H1 (cell line): Measurements from ENCODE around the gene YPEL2. TPM values are rescaled to one million over a fixed set of nuclear protein-coding genes. Genes with fewer than 3 reads are reported as not detected.
A peak's percentile ranks its signal among the peaks of the same experiment; 100 is the strongest.

Experiments
- CTCF ChIA-PET: fragments of 300-600 bp; sonication (Branson Sonifier 250); formaldehyde crosslinking; loops from one replicate; lab custom pipeline; 2021; ENCODE audit not compliant: partially characterized antibody; lab: Charles Lee
- POLR2A ChIA-PET: fragments of 300-600 bp; sonication (Branson Sonifier 250); formaldehyde crosslinking; loops from one replicate; lab custom pipeline; 2021; ENCODE audit warnings: inconsistent platforms; ENCODE audit not compliant: partially characterized antibody; lab: Charles Lee
- DNase-seq, 2 experiments: peaks; one replicate each; pipeline versions ENCODE4 v3.0.0 to v3.0.0-alpha.2; 2010 to 2022; ENCODE audit warnings: low spot score in 2 of 2, low read depth in 1 of 2, mixed read lengths in 1 of 2
- FAIRE-seq: peaks from 2 replicates; lab custom pipeline; 2011; peaks lifted over from hg19 to GRCh38; lab: Jason Lieb, UNC
- H2AFZ ChIP-seq: 2 replicates; pipeline ENCODE4 v1.8.1; 2012; ENCODE audit warnings: low read length, inconsistent platforms
- H2AK5ac ChIP-seq: 2 replicates; pipeline ENCODE4 v1.6.1; 2013; ENCODE audit warnings: low read depth, low read length
- H2BK120ac ChIP-seq: replicated peaks from 2 replicates; pipeline ENCODE3; 2013; ENCODE audit warnings: low read depth, low read length, inconsistent platforms
- H2BK12ac ChIP-seq: 2 replicates; pipeline ENCODE4 v1.6.1; 2013; ENCODE audit warnings: low read depth, low read length
- H2BK15ac ChIP-seq: 2 replicates; pipeline ENCODE4 v1.6.1; 2013; ENCODE audit warnings: low read length
- H2BK20ac ChIP-seq: 2 replicates; pipeline ENCODE4 v1.6.1; 2013; ENCODE audit warnings: low read length
- H2BK5ac ChIP-seq: 2 replicates; pipeline ENCODE4 v1.6.1; 2013; ENCODE audit warnings: low read depth, low read length
- H3K14ac ChIP-seq: 2 replicates; pipeline ENCODE4 v1.6.1; 2013; ENCODE audit warnings: inconsistent platforms; ENCODE audit not compliant: insufficient read length
- H3K18ac ChIP-seq: 2 replicates; pipeline ENCODE4 v1.6.1; 2013; ENCODE audit warnings: low read length; ENCODE audit errors: extremely low read depth
- H3K23ac ChIP-seq: 2 replicates; pipeline ENCODE4 v1.6.1; 2013; ENCODE audit warnings: inconsistent platforms; ENCODE audit not compliant: insufficient read length
- H3K23me2 ChIP-seq: 2 replicates; pipeline ENCODE4 v1.6.1; 2013; ENCODE audit warnings: low read depth, low read length
- H3K27ac ChIP-seq: 2 replicates; pipeline ENCODE4 v1.6.1; 2011; ENCODE audit warnings: low read depth, low read length, inconsistent platforms
- H3K27me3 ChIP-seq, 4 experiments: replicated peaks in 1 of 4; 1 replicate in 1 of 4; 2 replicates in 3 of 4; pipeline versions ENCODE4 v1.6.1 to v1.8.1; 2011 to 2013; ENCODE audit warnings: low read length in 3 of 4, mild to moderate bottlenecking in 3 of 4, inconsistent platforms in 2 of 4, mixed read lengths in 2 of 4, moderate library complexity in 1 of 4; ENCODE audit not compliant: control insufficient read depth in 3 of 4, insufficient read depth in 3 of 4; ENCODE audit errors: extremely low read depth in 1 of 4
- H3K36me3 ChIP-seq, 4 experiments: 2 replicates each; pipeline versions ENCODE4 v1.6.1 to v1.8.1; 2011 to 2013; ENCODE audit warnings: mild to moderate bottlenecking in 4 of 4, low read length in 3 of 4, moderate library complexity in 2 of 4, control low read depth in 1 of 4, inconsistent platforms in 1 of 4; ENCODE audit not compliant: insufficient read depth in 4 of 4, control insufficient read depth in 2 of 4
- H3K4ac ChIP-seq: replicated peaks from 2 replicates; pipeline ENCODE3; 2013; ENCODE audit warnings: low read length, low read depth, mixed read lengths, inconsistent platforms; ENCODE audit not compliant: insufficient read length
- H3K4me1 ChIP-seq, 4 experiments: replicated peaks in 1 of 4; 1 replicate in 1 of 4; 2 replicates in 3 of 4; pipeline versions ENCODE4 v1.6.1 to v1.8.1; 2011 to 2013; ENCODE audit warnings: low read length in 3 of 4, inconsistent platforms in 2 of 4, mixed read lengths in 1 of 4; ENCODE audit not compliant: insufficient read depth in 4 of 4, control insufficient read depth in 3 of 4
- H3K4me2 ChIP-seq, 2 experiments: 2 replicates each; pipeline versions ENCODE4 v1.6.1 to v1.8.1; 2011 to 2013; ENCODE audit warnings: low read depth in 2 of 2, low read length in 2 of 2, control low read depth in 1 of 2, inconsistent platforms in 1 of 2, mild to moderate bottlenecking in 1 of 2; ENCODE audit not compliant: insufficient read depth in 1 of 2
- H3K4me3 ChIP-seq, 4 experiments: fragments of 200-600, 300-600 bp in 1 of 4; sonication (generic), shearing (Covaris generic), sonication (Bioruptor Twin) in 1 of 4; 2 replicates each; pipeline versions ENCODE4 v1.5.1 to v1.8.1; 2011 to 2016; ENCODE audit warnings: low read length in 4 of 4, low read depth in 3 of 4, control low read depth in 2 of 4, inconsistent platforms in 2 of 4, mild to moderate bottlenecking in 2 of 4, mixed read lengths in 1 of 4, moderate library complexity in 1 of 4; ENCODE audit not compliant: insufficient read depth in 2 of 4; ENCODE audit errors: extremely low read depth in 1 of 4
- H3K56ac ChIP-seq: replicated peaks from 2 replicates; pipeline ENCODE3; 2013; ENCODE audit warnings: low read depth, mild to moderate bottlenecking, mixed read lengths, low read length, inconsistent platforms; ENCODE audit not compliant: insufficient read length
- H3K79me1 ChIP-seq: 2 replicates; pipeline ENCODE4 v1.6.1; 2013; ENCODE audit warnings: low read depth, low read length, control low read depth
- H3K79me2 ChIP-seq, 2 experiments: 2 replicates each; pipeline versions ENCODE4 v1.6.1 to v1.8.1; 2012 to 2013; ENCODE audit warnings: low read length in 2 of 2, mild to moderate bottlenecking in 2 of 2, inconsistent platforms in 1 of 2; ENCODE audit not compliant: insufficient read depth in 2 of 2, control insufficient read depth in 1 of 2
- H3K9ac ChIP-seq, 4 experiments: replicated peaks in 1 of 4; 1 replicate in 1 of 4; 2 replicates in 3 of 4; pipeline versions ENCODE4 v1.6.1 to v1.8.1; 2011 to 2013; ENCODE audit warnings: low read depth in 3 of 4, low read length in 3 of 4, control low read depth in 2 of 4, mild to moderate bottlenecking in 2 of 4, moderate library complexity in 2 of 4, inconsistent platforms in 1 of 4; ENCODE audit errors: extremely low read depth in 1 of 4
- H3K9me3 ChIP-seq, 2 experiments: 2 replicates each; pipeline versions ENCODE4 v1.6.1 to v1.8.1; 2012 to 2013; ENCODE audit warnings: mild to moderate bottlenecking in 2 of 2, moderate library complexity in 2 of 2, control low read depth in 1 of 2, inconsistent platforms in 1 of 2, low read depth in 1 of 2, low read length in 1 of 2, mixed read lengths in 1 of 2; ENCODE audit not compliant: insufficient read depth in 2 of 2
- H4K20me1 ChIP-seq, 2 experiments: replicated peaks in 1 of 2; 2 replicates each; pipeline versions ENCODE3 to v1.8.1; 2011 to 2013; ENCODE audit warnings: inconsistent platforms in 2 of 2, low read length in 2 of 2, mild to moderate bottlenecking in 1 of 2; ENCODE audit not compliant: insufficient read depth in 2 of 2, control insufficient read depth in 1 of 2
- H4K5ac ChIP-seq: 2 replicates; pipeline ENCODE4 v1.6.1; 2013; ENCODE audit warnings: low read length, low read depth, mixed read lengths, inconsistent platforms; ENCODE audit not compliant: insufficient read length
- H4K8ac ChIP-seq: 2 replicates; pipeline ENCODE4 v1.8.0; 2013; ENCODE audit warnings: mild to moderate bottlenecking, moderate library complexity, low read length, inconsistent platforms; ENCODE audit not compliant: insufficient read depth; ENCODE audit errors: extremely low read depth
- H4K91ac ChIP-seq: replicated peaks from 2 replicates; pipeline ENCODE3; 2013; ENCODE audit warnings: low read length, mixed read lengths, inconsistent platforms; ENCODE audit not compliant: insufficient read length
- CHD1 ChIP-seq: IDR thresholded peaks from 2 replicates; pipeline ENCODE4 v1.6.1; 2012; ENCODE audit warnings: low read depth, low read length, improper control_type of control experiment
- CHD2 ChIP-seq: IDR thresholded peaks from 2 replicates; pipeline ENCODE4 v1.6.1; 2012; ENCODE audit warnings: low read length, improper control_type of control experiment
- GABPA ChIP-seq: IDR thresholded peaks from 2 replicates; pipeline ENCODE4 v1.6.1; 2011; ENCODE audit warnings: mild to moderate bottlenecking, low read length, moderate library complexity, borderline replicate concordance; ENCODE audit not compliant: insufficient read depth
- JUN ChIP-seq: IDR thresholded peaks from 2 replicates; pipeline ENCODE4 v1.6.1; 2011; ENCODE audit warnings: low read depth, mild to moderate bottlenecking, improper control_type of control experiment, low read length
- MAX ChIP-seq: IDR thresholded peaks from 2 replicates; pipeline ENCODE4 v1.6.1; 2012; ENCODE audit warnings: inconsistent platforms
- POU5F1 ChIP-seq: IDR thresholded peaks from 2 replicates; pipeline ENCODE4 v1.6.1; 2011; ENCODE audit warnings: low read depth, mild to moderate bottlenecking, low read length, moderate library complexity
- RAD21 ChIP-seq, 2 experiments: IDR thresholded peaks in 1 of 2; conservative IDR thresholded peaks in 1 of 2; 2 replicates each; pipeline ENCODE4 v1.6.1; 2011; ENCODE audit warnings: low read depth in 2 of 2, low read length in 2 of 2, improper control_type of control experiment in 1 of 2, inconsistent platforms in 1 of 2, mild to moderate bottlenecking in 1 of 2, moderate library complexity in 1 of 2
- SAP30 ChIP-seq: fragments of 300-600 bp; sonication (generic); IDR thresholded peaks from 2 replicates; pipeline ENCODE4 v1.7.1; 2012; ENCODE audit warnings: low read length, moderate library complexity, mild to moderate bottlenecking, inconsistent platforms; ENCODE audit not compliant: insufficient read depth, insufficient replicate concordance
- SIX5 ChIP-seq: IDR thresholded peaks from 2 replicates; pipeline ENCODE4 v1.6.1; 2011; ENCODE audit warnings: mild to moderate bottlenecking, low read depth, low read length
- SP2 ChIP-seq: IDR thresholded peaks from 2 replicates; pipeline ENCODE4 v1.6.1; 2012; ENCODE audit warnings: mild to moderate bottlenecking, low read length, inconsistent platforms
- TAF1 ChIP-seq: IDR thresholded peaks from 2 replicates; pipeline ENCODE4 v1.6.1; 2011; ENCODE audit warnings: mild to moderate bottlenecking, low read depth, low read length
- TBP ChIP-seq: IDR thresholded peaks from 2 replicates; pipeline ENCODE4 v1.6.1; 2011; ENCODE audit warnings: low read depth, low read length, improper control_type of control experiment
- TEAD4 ChIP-seq: IDR thresholded peaks from 2 replicates; pipeline ENCODE4 v1.6.1; 2012; ENCODE audit warnings: low read depth, low read length, inconsistent platforms, mixed read lengths
- WGBS, 2 experiments: shearing (Covaris generic) in 1 of 2; methylation state at CpG; one replicate each; pipeline versions ENCODE4 v1.1.6 to v1.1.7; 2013 to 2015; ENCODE audit warnings: low lambda C conversion rate in 2 of 2, mixed read lengths in 2 of 2, inconsistent platforms in 1 of 2, low coverage in 1 of 2, missing lambda C conversion rate in 1 of 2; ENCODE audit not compliant: insufficient replicate concordance in 2 of 2, insufficient coverage in 1 of 2, insufficient read length in 1 of 2; ENCODE audit errors: extremely low coverage in 1 of 2, missing lambda C conversion rate in 1 of 2; 5-methylcytosine and 5-hydroxymethylcytosine counted together
- polyA plus RNA-seq, 7 experiments: library from polyadenylated mRNA; depleted of rRNA in 3 of 7; stranded (reverse) in 5 of 7; unstranded in 2 of 7; fragments of >200 nt in 5 of 7; fragments of 200-250 nt in 2 of 7; gene quantifications; 1 replicate in 5 of 7; 2 replicates in 1 of 7; 4 replicates in 1 of 7; pipeline versions ENCODE4 v1.2.1 to v1.2.3, GENCODE V29; 2011 to 2013; ENCODE audit warnings: missing spikeins in 2 of 7, mixed read lengths in 2 of 7
- total RNA-seq: library from RNA; stranded (reverse); fragmentation: NEBNext Ultra II Directional; extraction: Animal tissue kit (Norgen Biotek cat#: 25700); gene quantifications from 2 replicates; pipeline ENCODE4 v1.2.1, GENCODE V29; 2021

The YPEL2 gene
- total and polyA plus RNA-seq, 2 of the 8 experiments (the other 6 are each of a cell fraction or from before 2014, with no cell fraction given), result 1.6 to 3.5 TPM

GRCh38 chr17:59328601-59329000 is 2.9 kb upstream of the YPEL2 start:
- peak overlapping the region; percentile 75; the same call in 1 of the 2 replicates for H2AFZ ChIP-seq
- DNase-seq, result no peak
- TF ChIP-seq CHD1, result no peak
- TF ChIP-seq SIX5, result no peak
- no peak for TF ChIP-seq SP2
- no peak for TF ChIP-seq JUN
- no peak for TF ChIP-seq MAX
- no peak for TF ChIP-seq TBP
- TF ChIP-seq POU5F1, result no peak
- TF ChIP-seq GABPA, result no peak
- TF ChIP-seq CHD2, result no peak
- no peak for TF ChIP-seq SAP30
- no peak for TF ChIP-seq RAD21 (IDR thresholded peaks at IDR 0.05 in 1 of 2, conservative IDR thresholded peaks at IDR 0.05 in 1 of 2; ENCODE audit: low read depth in 2 of 2, low read length in 2 of 2)
- TF ChIP-seq TEAD4, result no peak
- TF ChIP-seq TAF1, result no peak

More at GRCh38 chr17:59328601-59329000, 2.9 kb upstream of the YPEL2 start:
- H2BK12ac ChIP-seq, result no peak overlapping the region
- H3K23ac ChIP-seq, result no peak overlapping the region
- H3K56ac ChIP-seq, result no peak overlapping the region
- H3K14ac ChIP-seq, result no peak overlapping the region
- no peak overlapping the region; the same call in 1 of the 2 replicates for H2BK5ac ChIP-seq
- CTCF ChIA-PET, result interaction anchor here (1.8 to 10.4 kb wide), 8 partner anchors 10 to 122 kb away, joined by 8 to 104 read pairs (median 22); no protein-coding TSS in a partner anchor
- no peak overlapping the region for H2AK5ac ChIP-seq
- POLR2A ChIA-PET, result interaction anchor here (1.4 kb wide), 1 partner anchor 76 kb away, joined by 3 read pairs; no protein-coding TSS in a partner anchor
- no peaks in the 10 kb centered on the region for H3K9me3 ChIP-seq
- H2BK120ac ChIP-seq, result peak overlapping the region; percentile 28
- H2BK20ac ChIP-seq, result 0 out of 2 replicates have a peak overlapping the region, but pooled peaks have one; percentile 9
- no peak overlapping the region for H4K5ac ChIP-seq
- H3K79me2 ChIP-seq, result no peaks in the 10 kb centered on the region
- H4K91ac ChIP-seq, result no peak overlapping the region
- no peak overlapping the region for H2BK15ac ChIP-seq
- no peaks in the 10 kb centered on the region for H3K36me3 ChIP-seq
- no peak overlapping the region for H3K27ac ChIP-seq
- H3K4ac ChIP-seq, result no peak overlapping the region
- H3K9ac ChIP-seq, result no peak overlapping the region
- no peak overlapping the region; a peak in 1 of 8 replicates for H3K4me3 ChIP-seq
- H3K4me2 ChIP-seq, result no peak overlapping the region
- H3K4me1 ChIP-seq, result peaks cover 10 to 19% (median 14%) of the 10 kb centered on the region in 4 experiments; a peak in 6 of 7 replicates
- no peak for FAIRE-seq
- WGBS, 2 experiments, result 86% methylated on average over 2 of the region's 2 CpGs; no CpG with 5 or more reads in 1 of the 2 experiments
- H3K18ac ChIP-seq, result peak overlapping the region; percentile 32; the same call in 1 of the 2 replicates
- peaks cover 1 to 13% (median 9%) of the 10 kb centered on the region in 4 experiments; a peak in 6 of 7 replicates for H3K27me3 ChIP-seq
- no peak overlapping the region for H4K8ac ChIP-seq
- H4K20me1 ChIP-seq, result peaks cover 0 to 4% of the 10 kb centered on the region in 2 experiments
- peaks cover 9% of the 10 kb centered on the region for H3K23me2 ChIP-seq
- H3K79me1 ChIP-seq, result no peaks in the 10 kb centered on the region
